ENCODE results near the gene BRF1.
"Not testable (repeated sequence)": the region's sequence is repeated elsewhere in the genome, so short reads cannot be mapped to it uniquely, and the experiment has no call there.

BRF1 gene

GRCh38 chr14:105311838-105312237 lies 11.0 kb upstream of the BRF1 start:
- no peak overlapping the region for H3K9ac ChIP-seq (ENCODE audit: low read length)
- H3K4me1 ChIP-seq (ENCODE audit: insufficient read depth, low read length), result peaks cover 21% of the 10 kb centered on the region
- H3K9me3 ChIP-seq (ENCODE audit: low read length), result no peaks in the 10 kb centered on the region
- H3K36me3 ChIP-seq (ENCODE audit: insufficient read depth, low read length), result no peaks in the 10 kb centered on the region
- H3K27ac ChIP-seq (ENCODE audit: low read depth, low read length), result no peak overlapping the region
- no peaks in the 10 kb centered on the region for H3K27me3 ChIP-seq (ENCODE audit: control insufficient read depth in 1 of 2, insufficient read depth in 2 of 2, low read length in 2 of 2)
- no peak overlapping the region for H3K4me3 ChIP-seq (ENCODE audit: low read depth in 1 of 2, low read length in 2 of 2)

- Histone ChIP-seq H3K36me3 (ENCODE audit: insufficient read depth, low read length) (no peaks in the 10 kb centered on the region), H3K27ac (ENCODE audit: low read depth, low read length) (no peak overlapping the region), H3K4me3 (ENCODE audit: low read depth in 1 of 2, low read length in 2 of 2) (no peak overlapping the region), H3K4me1 (ENCODE audit: insufficient read depth, low read length) (peaks cover 9% of the 10 kb centered on the region), H3K9me3 (ENCODE audit: low read length) (no peaks in the 10 kb centered on the region), H3K27me3 (ENCODE audit: control insufficient read depth in 1 of 2, insufficient read depth in 2 of 2, low read length in 2 of 2) (no peaks in the 10 kb centered on the region), H3K9ac (ENCODE audit: low read length) (no peak overlapping the region)
Measured at GRCh38 chr14:105309371-105309770, 8.6 kb upstream of the BRF1 start.

GRCh38 chr14:105307052-105307727 lies 6.4 kb upstream of the BRF1 start:
- H3K9me3 ChIP-seq (ENCODE audit: low read length), result no peaks in the 10 kb centered on the region
- no peaks in the 10 kb centered on the region for H3K4me1 ChIP-seq (ENCODE audit: insufficient read depth, low read length)
- H3K27me3 ChIP-seq (ENCODE audit: control insufficient read depth in 1 of 2, insufficient read depth in 2 of 2, low read length in 2 of 2), result no peaks in the 10 kb centered on the region
- no peaks in the 10 kb centered on the region for H3K36me3 ChIP-seq (ENCODE audit: insufficient read depth, low read length)
- no peak overlapping the region for H3K4me3 ChIP-seq (ENCODE audit: low read depth in 1 of 2, low read length in 2 of 2)
- no peak overlapping the region for H3K9ac ChIP-seq (ENCODE audit: low read length)
- H3K27ac ChIP-seq (ENCODE audit: low read depth, low read length), result no peak overlapping the region

GRCh38 chr14:105305791-105306190 lies 5.0 kb upstream of the BRF1 start:
- no peak overlapping the region for H3K4me3 ChIP-seq (ENCODE audit: low read depth in 1 of 2, low read length in 2 of 2)
- H3K4me1 ChIP-seq (ENCODE audit: insufficient read depth, low read length), result no peaks in the 10 kb centered on the region
- no peaks in the 10 kb centered on the region for H3K27me3 ChIP-seq (ENCODE audit: control insufficient read depth in 1 of 2, insufficient read depth in 2 of 2, low read length in 2 of 2)
- H3K9me3 ChIP-seq (ENCODE audit: low read length), result no peaks in the 10 kb centered on the region
- no peak overlapping the region for H3K27ac ChIP-seq (ENCODE audit: low read depth, low read length)
- H3K9ac ChIP-seq (ENCODE audit: low read length), result no peak overlapping the region
- no peaks in the 10 kb centered on the region for H3K36me3 ChIP-seq (ENCODE audit: insufficient read depth, low read length)

GRCh38 chr14:105305345-105305744 lies 4.5 kb upstream of the BRF1 start:
- H3K9me3 ChIP-seq (ENCODE audit: low read length), result no peaks in the 10 kb centered on the region
- H3K27ac ChIP-seq (ENCODE audit: low read depth, low read length), result no peak overlapping the region
- H3K36me3 ChIP-seq (ENCODE audit: insufficient read depth, low read length), result no peaks in the 10 kb centered on the region
- no peaks in the 10 kb centered on the region for H3K27me3 ChIP-seq (ENCODE audit: control insufficient read depth in 1 of 2, insufficient read depth in 2 of 2, low read length in 2 of 2)
- no peak overlapping the region for H3K9ac ChIP-seq (ENCODE audit: low read length)
- H3K4me3 ChIP-seq (ENCODE audit: low read depth in 1 of 2, low read length in 2 of 2), result no peak overlapping the region
- no peaks in the 10 kb centered on the region for H3K4me1 ChIP-seq (ENCODE audit: insufficient read depth, low read length)

- Histone ChIP-seq H3K36me3 (ENCODE audit: insufficient read depth, low read length) (no peaks in the 10 kb centered on the region), H3K9me3 (ENCODE audit: low read length) (no peaks in the 10 kb centered on the region), H3K27me3 (ENCODE audit: control insufficient read depth in 1 of 2, insufficient read depth in 2 of 2, low read length in 2 of 2) (no peaks in the 10 kb centered on the region), H3K4me1 (ENCODE audit: insufficient read depth, low read length) (peaks cover 3% of the 10 kb centered on the region), H3K4me3 (ENCODE audit: low read depth in 1 of 2, low read length in 2 of 2) (no peak overlapping the region), H3K27ac (ENCODE audit: low read depth, low read length) (no peak overlapping the region), H3K9ac (ENCODE audit: low read length) (no peak overlapping the region)
Measured at GRCh38 chr14:105304565-105304964, 3.8 kb upstream of the BRF1 start.

GRCh38 chr14:105303949-105304348 lies 3.1 kb upstream of the BRF1 start:
- H3K4me3 ChIP-seq (ENCODE audit: low read depth in 1 of 2, low read length in 2 of 2), result no peak overlapping the region
- H3K36me3 ChIP-seq (ENCODE audit: insufficient read depth, low read length), result no peaks in the 10 kb centered on the region
- H3K9me3 ChIP-seq (ENCODE audit: low read length), result no peaks in the 10 kb centered on the region
- no peaks in the 10 kb centered on the region for H3K27me3 ChIP-seq (ENCODE audit: control insufficient read depth in 1 of 2, insufficient read depth in 2 of 2, low read length in 2 of 2)
- H3K4me1 ChIP-seq (ENCODE audit: insufficient read depth, low read length), result peaks cover 9% of the 10 kb centered on the region
- no peak overlapping the region for H3K27ac ChIP-seq (ENCODE audit: low read depth, low read length)
- H3K9ac ChIP-seq (ENCODE audit: low read length), result no peak overlapping the region

GRCh38 chr14:105301915-105302249 lies 1.1 kb upstream of the BRF1 start:
- not testable (repeated sequence) for H3K9me3 ChIP-seq (ENCODE audit: low read length); H3K27me3 ChIP-seq (ENCODE audit: control insufficient read depth in 1 of 2, insufficient read depth in 2 of 2, low read length in 2 of 2); H3K9ac ChIP-seq (ENCODE audit: low read length); H3K27ac ChIP-seq (ENCODE audit: low read depth, low read length); H3K36me3 ChIP-seq (ENCODE audit: insufficient read depth, low read length)
- peaks cover 11% of the 10 kb centered on the region for H3K4me1 ChIP-seq (ENCODE audit: insufficient read depth, low read length)
- peak overlapping the region in 1 of 2 donors; percentile 61 for H3K4me3 ChIP-seq (ENCODE audit: low read depth in 1 of 2, low read length in 2 of 2)

- H3K4me3 ChIP-seq (ENCODE audit: low read depth in 1 of 2, low read length in 2 of 2), result peak overlapping the region; percentile 61 to 87
- no peaks in the 10 kb centered on the region for H3K36me3 ChIP-seq (ENCODE audit: insufficient read depth, low read length)
- H3K27me3 ChIP-seq (ENCODE audit: control insufficient read depth in 1 of 2, insufficient read depth in 2 of 2, low read length in 2 of 2), result no peaks in the 10 kb centered on the region
- peak overlapping the region; percentile 93 for H3K27ac ChIP-seq (ENCODE audit: low read depth, low read length)
- H3K9me3 ChIP-seq (ENCODE audit: low read length), result no peaks in the 10 kb centered on the region
- no peak overlapping the region for H3K9ac ChIP-seq (ENCODE audit: low read length)
- peaks cover 11% of the 10 kb centered on the region for H3K4me1 ChIP-seq (ENCODE audit: insufficient read depth, low read length)
Measured at GRCh38 chr14:105301103-105301914, 508 bp upstream of the BRF1 start.

- Histone ChIP-seq H3K4me1 (ENCODE audit: insufficient read depth, low read length) (peaks cover 11% of the 10 kb centered on the region), H3K36me3 (ENCODE audit: insufficient read depth, low read length) (no peaks in the 10 kb centered on the region), H3K27me3 (ENCODE audit: control insufficient read depth in 1 of 2, insufficient read depth in 2 of 2, low read length in 2 of 2) (no peaks in the 10 kb centered on the region), H3K9ac (ENCODE audit: low read length) (peak overlapping the region; percentile 46), H3K27ac (ENCODE audit: low read depth, low read length) (peak overlapping the region; percentile 93), H3K9me3 (ENCODE audit: low read length) (no peaks in the 10 kb centered on the region), H3K4me3 (ENCODE audit: low read depth in 1 of 2, low read length in 2 of 2) (peak overlapping the region; percentile 61 to 87)
Measured at GRCh38 chr14:105299654-105300541, 903 bp downstream of the BRF1 start.

- not testable (repeated sequence) for H3K9me3 ChIP-seq (ENCODE audit: low read length); H3K27ac ChIP-seq (ENCODE audit: low read depth, low read length); H3K9ac ChIP-seq (ENCODE audit: low read length); H3K36me3 ChIP-seq (ENCODE audit: insufficient read depth, low read length); H3K27me3 ChIP-seq (ENCODE audit: control insufficient read depth in 1 of 2, insufficient read depth in 2 of 2, low read length in 2 of 2); H3K4me3 ChIP-seq (ENCODE audit: low read depth in 1 of 2, low read length in 2 of 2)
- peaks cover 29% of the 10 kb centered on the region for H3K4me1 ChIP-seq (ENCODE audit: insufficient read depth, low read length)
Measured at GRCh38 chr14:105297311-105297710, 3.5 kb downstream of the BRF1 start.

Measured in muscle layer of colon (tissue), 2 donors.